Measurements from ENCODE around the gene PPP4R3B. TPM values are rescaled to one million over a fixed set of nuclear protein-coding genes. Genes with fewer than 3 reads are reported as not detected.

Gene PPP4R3B
- total and polyA plus RNA-seq, 2 of the 13 experiments (the other 11 are each of a cell fraction or from before 2014, with no cell fraction given) = 24.2 to 53.0 TPM

DNA sequence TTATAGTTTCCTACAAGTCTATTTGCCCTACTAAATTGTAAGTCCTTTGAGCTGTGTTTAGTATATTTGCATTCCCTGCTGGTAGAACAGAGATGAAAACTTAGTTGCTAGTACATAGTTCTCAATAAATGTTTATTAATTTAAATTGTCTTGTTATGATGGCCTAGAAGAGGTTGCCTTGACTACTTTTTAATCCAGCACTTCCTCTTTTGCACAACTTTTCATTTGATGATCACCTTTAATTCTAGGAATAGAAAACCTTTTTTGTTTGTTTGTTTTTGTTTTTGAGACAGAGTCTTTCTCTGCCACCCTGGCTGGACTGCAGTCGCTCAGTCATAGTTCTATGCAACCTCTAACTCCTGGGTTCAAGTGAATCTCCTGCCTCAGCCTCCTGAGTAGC, 91.2 kb downstream of the PPP4R3B start (continued):
- TF ChIP-seq SRSF9 (IDR thresholded peaks at IDR 0.05; ENCODE audit: borderline replicate concordance, insufficient read depth, low read depth, low read length, poor library complexity, severe bottlenecking) (no peak), FOSL2 (CRISPR knock-in tag; IDR thresholded peaks at IDR 0.05) (no peak), HMG20A (CRISPR knock-in tag; IDR thresholded peaks at IDR 0.05; ENCODE audit: borderline replicate concordance) (no peak), ZNF343 (CRISPR knock-in tag; IDR thresholded peaks at IDR 0.05) (no peak), SMAD1 (CRISPR knock-in tag; IDR thresholded peaks at IDR 0.05; ENCODE audit: borderline replicate concordance, low read depth) (no peak), ZNF530 (CRISPR knock-in tag; IDR thresholded peaks at IDR 0.05; ENCODE audit: low read depth) (no peak)
- TF ChIP-seq, protein P1, sequence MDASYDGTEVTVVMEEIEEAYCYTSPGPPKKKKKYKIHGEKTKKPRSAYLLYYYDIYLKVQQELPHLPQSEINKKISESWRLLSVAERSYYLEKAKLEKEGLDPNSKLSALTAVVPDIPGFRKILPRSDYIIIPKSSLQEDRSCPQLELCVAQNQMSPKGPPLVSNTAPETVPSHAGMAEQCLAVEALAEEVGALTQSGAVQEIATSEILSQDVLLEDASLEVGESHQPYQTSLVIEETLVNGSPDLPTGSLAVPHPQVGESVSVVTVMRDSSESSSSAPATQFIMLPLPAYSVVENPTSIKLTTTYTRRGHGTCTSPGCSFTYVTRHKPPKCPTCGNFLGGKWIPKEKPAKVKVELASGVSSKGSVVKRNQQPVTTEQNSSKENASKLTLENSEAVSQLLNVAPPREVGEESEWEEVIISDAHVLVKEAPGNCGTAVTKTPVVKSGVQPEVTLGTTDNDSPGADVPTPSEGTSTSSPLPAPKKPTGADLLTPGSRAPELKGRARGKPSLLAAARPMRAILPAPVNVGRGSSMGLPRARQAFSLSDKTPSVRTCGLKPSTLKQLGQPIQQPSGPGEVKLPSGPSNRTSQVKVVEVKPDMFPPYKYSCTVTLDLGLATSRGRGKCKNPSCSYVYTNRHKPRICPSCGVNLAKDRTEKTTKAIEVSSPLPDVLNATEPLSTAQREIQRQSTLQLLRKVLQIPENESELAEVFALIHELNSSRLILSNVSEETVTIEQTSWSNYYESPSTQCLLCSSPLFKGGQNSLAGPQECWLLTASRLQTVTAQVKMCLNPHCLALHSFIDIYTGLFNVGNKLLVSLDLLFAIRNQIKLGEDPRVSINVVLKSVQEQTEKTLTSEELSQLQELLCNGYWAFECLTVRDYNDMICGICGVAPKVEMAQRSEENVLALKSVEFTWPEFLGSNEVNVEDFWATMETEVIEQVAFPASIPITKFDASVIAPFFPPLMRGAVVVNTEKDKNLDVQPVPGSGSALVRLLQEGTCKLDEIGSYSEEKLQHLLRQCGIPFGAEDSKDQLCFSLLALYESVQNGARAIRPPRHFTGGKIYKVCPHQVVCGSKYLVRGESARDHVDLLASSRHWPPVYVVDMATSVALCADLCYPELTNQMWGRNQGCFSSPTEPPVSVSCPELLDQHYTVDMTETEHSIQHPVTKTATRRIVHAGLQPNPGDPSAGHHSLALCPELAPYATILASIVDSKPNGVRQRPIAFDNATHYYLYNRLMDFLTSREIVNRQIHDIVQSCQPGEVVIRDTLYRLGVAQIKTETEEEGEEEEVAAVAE (CRISPR knock-in tag; IDR thresholded peaks at IDR 0.05; ENCODE audit: borderline replicate concordance) = no peak

DNA sequence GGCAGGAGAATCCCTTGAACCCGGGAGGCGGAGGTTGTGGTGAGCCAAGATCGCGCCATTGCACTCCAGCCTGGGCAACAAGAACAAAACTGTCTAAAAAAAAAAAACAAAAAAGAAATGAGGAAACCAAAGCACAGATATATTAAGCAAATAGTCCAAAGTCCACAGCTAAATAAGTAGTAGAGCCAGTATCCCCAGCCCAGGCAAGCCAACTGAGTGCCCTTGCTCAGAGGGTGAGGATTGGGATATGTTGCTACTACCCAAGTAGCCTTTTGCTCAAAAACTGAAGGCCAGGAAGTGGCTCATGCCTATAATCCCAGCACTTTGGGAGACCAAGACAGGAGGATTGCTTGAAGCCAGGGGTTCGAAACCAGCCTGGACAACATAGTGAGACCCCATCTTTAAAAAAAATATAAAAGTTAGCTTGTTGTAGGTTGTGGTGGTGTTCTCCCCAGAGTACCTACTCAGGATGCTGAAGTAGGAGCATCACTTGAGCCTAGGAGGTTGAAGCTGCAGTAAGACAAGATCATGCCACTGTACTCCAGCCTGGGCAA, 92.5 kb downstream of the PPP4R3B start:
- intact Hi-C loops (cut with micrococcal nuclease; ENCODE audit: unreplicated experiment) = no loop called here
- ChIA-PET POLR2A (no interaction called here), CTCF (ENCODE audit: low intra/inter-chr PET ratio, low total read pairs) (no interaction called here)
- Histone ChIP-seq H3K36me3 (replicated peaks in 1 of 2; ENCODE audit: control insufficient read depth in 1 of 2, insufficient read depth in 2 of 2, low read length in 2 of 2) (peaks cover 2 to 8% of the 10 kb centered on the region in 2 experiments; a peak in 1 of 5 replicates), H3K9ac (ENCODE audit: insufficient read depth, low read depth, low read length) (no peak overlapping the region), H3K79me2 (ENCODE audit: insufficient read depth, low read length) (peaks cover 2% of the 10 kb centered on the region), H3K9me3 (ENCODE audit: low read length) (no peaks in the 10 kb centered on the region), H3K4me1 (ENCODE audit: insufficient read depth, low read length) (peaks cover 8% of the 10 kb centered on the region), H2AFZ (ENCODE audit: low read length) (no peak overlapping the region), H3K4me3 (replicated peaks in 1 of 3; ENCODE audit: insufficient read depth in 1 of 3, low read depth in 2 of 3, low read length in 3 of 3) (no peak overlapping the region), H3K4me2 (ENCODE audit: low read depth, low read length) (no peak overlapping the region), H4K20me1 (ENCODE audit: insufficient read depth, low read length) (no peaks in the 10 kb centered on the region), H3K27ac (ENCODE audit: extremely low read length, insufficient read depth, low read length) (no peak overlapping the region), H3K27me3 (ENCODE audit: control insufficient read depth in 1 of 2, insufficient read depth in 2 of 2, low read length in 2 of 2) (no peaks in the 10 kb centered on the region; a peak in 1 of 5 replicates)
- WGBS (ENCODE audit: low lambda C conversion rate) = 98% methylated on average over 5 of the region's 5 CpGs
- in situ Hi-C loops (cut with HindIII; ENCODE audit: extremely low pct_ligation_motif_present, low pct_unique_long_range_greater_than_20kb) = no loop called here
- BruUV-seq (replicated peaks) = no TSS peak
- ATAC-seq (no peak), FAIRE-seq (no peak), DNase-seq (ENCODE audit: low spot score) (no peak)
- TF ChIP-seq, protein P2, sequence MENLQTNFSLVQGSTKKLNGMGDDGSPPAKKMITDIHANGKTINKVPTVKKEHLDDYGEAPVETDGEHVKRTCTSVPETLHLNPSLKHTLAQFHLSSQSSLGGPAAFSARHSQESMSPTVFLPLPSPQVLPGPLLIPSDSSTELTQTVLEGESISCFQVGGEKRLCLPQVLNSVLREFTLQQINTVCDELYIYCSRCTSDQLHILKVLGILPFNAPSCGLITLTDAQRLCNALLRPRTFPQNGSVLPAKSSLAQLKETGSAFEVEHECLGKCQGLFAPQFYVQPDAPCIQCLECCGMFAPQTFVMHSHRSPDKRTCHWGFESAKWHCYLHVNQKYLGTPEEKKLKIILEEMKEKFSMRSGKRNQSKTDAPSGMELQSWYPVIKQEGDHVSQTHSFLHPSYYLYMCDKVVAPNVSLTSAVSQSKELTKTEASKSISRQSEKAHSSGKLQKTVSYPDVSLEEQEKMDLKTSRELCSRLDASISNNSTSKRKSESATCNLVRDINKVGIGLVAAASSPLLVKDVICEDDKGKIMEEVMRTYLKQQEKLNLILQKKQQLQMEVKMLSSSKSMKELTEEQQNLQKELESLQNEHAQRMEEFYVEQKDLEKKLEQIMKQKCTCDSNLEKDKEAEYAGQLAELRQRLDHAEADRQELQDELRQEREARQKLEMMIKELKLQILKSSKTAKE (CRISPR knock-in tag; IDR thresholded peaks at IDR 0.05; ENCODE audit: borderline replicate concordance) = no peak
- TF ChIP-seq ZNF121 (CRISPR knock-in tag; IDR thresholded peaks at IDR 0.05) (peak; percentile 59), ZNF263 (CRISPR knock-in tag; IDR thresholded peaks at IDR 0.05) (no peak), NFE2L2 (IDR thresholded peaks at IDR 0.05; ENCODE audit: low read length) (no peak)
- TF ChIP-seq, protein P3, sequence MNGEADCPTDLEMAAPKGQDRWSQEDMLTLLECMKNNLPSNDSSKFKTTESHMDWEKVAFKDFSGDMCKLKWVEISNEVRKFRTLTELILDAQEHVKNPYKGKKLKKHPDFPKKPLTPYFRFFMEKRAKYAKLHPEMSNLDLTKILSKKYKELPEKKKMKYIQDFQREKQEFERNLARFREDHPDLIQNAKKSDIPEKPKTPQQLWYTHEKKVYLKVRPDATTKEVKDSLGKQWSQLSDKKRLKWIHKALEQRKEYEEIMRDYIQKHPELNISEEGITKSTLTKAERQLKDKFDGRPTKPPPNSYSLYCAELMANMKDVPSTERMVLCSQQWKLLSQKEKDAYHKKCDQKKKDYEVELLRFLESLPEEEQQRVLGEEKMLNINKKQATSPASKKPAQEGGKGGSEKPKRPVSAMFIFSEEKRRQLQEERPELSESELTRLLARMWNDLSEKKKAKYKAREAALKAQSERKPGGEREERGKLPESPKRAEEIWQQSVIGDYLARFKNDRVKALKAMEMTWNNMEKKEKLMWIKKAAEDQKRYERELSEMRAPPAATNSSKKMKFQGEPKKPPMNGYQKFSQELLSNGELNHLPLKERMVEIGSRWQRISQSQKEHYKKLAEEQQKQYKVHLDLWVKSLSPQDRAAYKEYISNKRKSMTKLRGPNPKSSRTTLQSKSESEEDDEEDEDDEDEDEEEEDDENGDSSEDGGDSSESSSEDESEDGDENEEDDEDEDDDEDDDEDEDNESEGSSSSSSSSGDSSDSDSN (CRISPR knock-in tag; IDR thresholded peaks at IDR 0.05) = no peak
